ENCODE data around the gene SF3B4.
"Not testable (repeated sequence)": the region's sequence is repeated elsewhere in the genome, so short reads cannot be mapped to it uniquely, and the experiment has no call there.

The SF3B4 gene, protein sequence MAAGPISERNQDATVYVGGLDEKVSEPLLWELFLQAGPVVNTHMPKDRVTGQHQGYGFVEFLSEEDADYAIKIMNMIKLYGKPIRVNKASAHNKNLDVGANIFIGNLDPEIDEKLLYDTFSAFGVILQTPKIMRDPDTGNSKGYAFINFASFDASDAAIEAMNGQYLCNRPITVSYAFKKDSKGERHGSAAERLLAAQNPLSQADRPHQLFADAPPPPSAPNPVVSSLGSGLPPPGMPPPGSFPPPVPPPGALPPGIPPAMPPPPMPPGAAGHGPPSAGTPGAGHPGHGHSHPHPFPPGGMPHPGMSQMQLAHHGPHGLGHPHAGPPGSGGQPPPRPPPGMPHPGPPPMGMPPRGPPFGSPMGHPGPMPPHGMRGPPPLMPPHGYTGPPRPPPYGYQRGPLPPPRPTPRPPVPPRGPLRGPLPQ

DNA sequence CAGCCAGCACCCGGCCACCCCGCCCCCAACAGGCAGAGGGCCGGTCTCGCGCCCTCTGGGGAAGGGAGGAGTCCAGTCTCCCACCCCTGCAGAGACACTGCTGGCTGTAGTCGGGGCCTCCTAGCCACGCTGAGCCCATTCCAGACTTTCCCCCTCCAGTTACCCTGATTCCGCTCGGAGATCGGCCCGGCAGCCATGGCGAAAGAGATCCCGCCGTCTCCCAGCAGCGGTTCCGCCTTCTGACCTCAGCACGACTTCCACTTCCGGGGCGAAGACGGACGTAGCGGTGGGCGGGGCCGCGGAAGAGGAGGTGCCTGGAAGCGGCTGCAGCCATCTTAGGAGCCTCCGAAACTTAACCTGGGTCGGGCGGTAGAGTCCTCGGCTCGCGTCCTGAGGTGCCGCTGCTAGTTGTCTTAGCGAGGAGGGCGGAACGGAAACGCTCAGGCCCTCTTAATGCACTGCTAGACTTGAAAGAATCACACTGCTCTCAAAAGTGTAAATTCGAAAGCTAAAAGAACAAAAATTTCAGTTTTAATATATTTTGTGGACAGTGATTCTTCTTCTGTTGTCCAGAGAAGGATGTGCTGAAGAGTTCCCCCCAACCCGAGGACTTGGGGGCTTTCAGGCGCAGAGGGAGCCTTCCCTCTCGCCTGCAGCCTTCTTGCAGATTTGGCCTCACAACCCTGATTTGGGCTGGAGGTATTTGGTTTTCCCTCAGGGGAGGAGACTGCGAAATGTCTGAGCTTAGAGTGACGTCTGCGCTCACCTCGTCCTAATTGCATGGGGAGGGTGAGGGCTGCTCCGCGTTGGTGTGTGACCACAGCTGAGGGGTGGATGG is at the start of gene SF3B4:
TSS of gene SF3B4 (minus strand) at position 241 of the 838 bp plus-strand sequence. CDS start at position 197, 44 bp downstream.
- FAIRE-seq: peak; percentile 91
- peak; percentile 81 for DNase-seq (ENCODE audit: extremely low spot score, insufficient read length, low read depth)

DNA sequence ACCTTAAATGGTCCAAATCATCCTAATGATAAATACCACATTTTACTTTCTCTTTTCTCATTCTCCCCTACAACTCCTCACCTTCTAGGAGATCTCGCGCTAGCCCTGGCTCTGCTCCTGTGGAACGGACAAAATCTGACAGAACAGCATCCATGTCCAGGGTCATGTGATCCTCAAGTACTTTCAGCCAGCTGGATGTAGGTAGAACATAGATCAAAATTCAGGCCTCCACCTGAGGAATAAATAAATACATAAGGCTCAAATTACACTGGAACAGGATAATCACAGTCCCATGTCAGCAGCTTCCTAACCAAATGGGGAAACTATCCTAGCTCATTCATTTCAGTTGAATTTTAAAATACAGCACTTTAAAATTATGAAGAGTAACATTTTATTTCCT is 49.7 kb upstream of the SF3B4 start:
- no peak for DNase-seq (ENCODE audit: extremely low spot score, insufficient read length, low read depth)

DNA sequence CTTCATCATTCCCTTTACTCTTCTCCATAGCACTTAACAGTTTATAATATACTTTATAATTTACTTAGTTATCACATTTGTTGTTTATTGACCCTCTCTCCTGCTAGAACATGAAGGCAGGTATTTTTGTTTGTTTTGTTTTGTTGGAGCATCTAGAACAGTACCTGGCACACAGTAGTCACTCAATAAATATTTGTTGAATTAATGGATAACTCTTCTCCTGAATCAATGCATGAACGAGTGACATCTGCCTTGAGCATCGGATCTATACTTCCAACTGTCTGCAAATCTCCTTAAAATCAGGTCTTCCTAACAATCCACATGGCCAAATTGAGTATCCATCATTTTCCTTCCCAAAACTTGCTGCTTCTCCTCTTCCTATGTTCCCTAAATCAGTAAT is 44.9 kb upstream of the SF3B4 start:
- FAIRE-seq (no peak), DNase-seq (ENCODE audit: extremely low spot score, insufficient read length, low read depth) (no peak)

More for the DNA sequence above, 49.7 kb upstream of the SF3B4 start:
- no peak for FAIRE-seq

DNA sequence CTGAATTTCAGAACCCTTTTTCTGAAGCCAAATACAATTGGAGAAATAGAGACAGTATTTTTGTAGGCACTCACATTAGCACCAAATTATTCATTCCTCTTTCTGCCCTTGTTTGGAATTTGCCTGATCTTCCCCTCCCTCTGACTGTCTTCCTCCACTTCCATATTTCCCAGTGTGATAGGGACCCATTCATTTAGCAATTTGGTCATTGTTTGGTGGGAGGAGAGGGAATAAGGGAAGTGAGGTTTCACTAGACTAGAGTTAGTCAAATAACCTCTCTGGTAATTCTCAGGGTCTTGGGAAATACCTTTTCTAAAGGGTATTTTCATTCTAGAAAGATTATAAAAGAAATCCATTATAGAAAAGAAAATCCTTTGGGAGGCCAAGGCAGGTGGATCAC is 40.0 kb upstream of the SF3B4 start:
- FAIRE-seq: no peak
- no peak for DNase-seq (ENCODE audit: extremely low spot score, insufficient read length, low read depth)

DNA sequence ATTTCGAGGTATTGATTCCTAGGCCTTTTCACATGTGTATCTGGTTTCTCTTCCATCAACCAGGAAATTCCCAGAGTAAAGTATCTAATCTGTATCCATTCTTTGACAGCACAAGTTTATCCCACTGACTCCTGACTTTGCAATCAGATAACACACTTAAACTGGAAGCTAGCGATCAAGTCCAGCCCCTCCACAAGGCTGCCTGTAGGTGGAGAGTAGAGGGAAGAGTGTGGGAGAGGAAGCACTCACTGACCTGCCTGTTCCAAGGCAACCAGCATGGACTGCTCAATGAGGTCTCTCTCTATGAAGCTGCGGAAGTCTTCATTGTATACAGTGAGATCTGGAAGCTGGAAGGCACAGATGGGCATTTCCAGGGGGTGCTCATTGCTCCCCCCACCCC is 39.4 kb upstream of the SF3B4 start:
- DNase-seq (ENCODE audit: extremely low spot score, insufficient read length, low read depth) (no peak), FAIRE-seq (no peak)

DNA sequence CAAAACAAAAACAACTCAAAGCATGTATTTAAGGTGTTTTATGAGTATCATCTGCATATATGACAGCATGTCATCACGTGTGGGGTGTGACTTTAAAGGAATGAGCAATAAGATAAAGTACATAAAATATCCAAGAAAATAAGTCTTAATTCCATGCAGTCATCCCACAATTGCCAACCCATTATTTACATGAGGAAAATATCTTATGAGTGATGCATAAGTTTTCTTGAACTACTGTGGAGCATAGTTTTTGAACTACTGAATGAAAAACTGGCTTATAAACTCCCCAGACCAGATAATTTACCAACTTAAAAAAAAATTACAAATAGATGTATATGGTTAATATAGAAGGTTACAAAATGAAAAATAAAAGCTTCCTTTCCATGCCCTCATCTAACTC is 38.8 kb upstream of the SF3B4 start:
- DNase-seq (ENCODE audit: extremely low spot score, insufficient read length, low read depth) (no peak), FAIRE-seq (no peak)

DNA sequence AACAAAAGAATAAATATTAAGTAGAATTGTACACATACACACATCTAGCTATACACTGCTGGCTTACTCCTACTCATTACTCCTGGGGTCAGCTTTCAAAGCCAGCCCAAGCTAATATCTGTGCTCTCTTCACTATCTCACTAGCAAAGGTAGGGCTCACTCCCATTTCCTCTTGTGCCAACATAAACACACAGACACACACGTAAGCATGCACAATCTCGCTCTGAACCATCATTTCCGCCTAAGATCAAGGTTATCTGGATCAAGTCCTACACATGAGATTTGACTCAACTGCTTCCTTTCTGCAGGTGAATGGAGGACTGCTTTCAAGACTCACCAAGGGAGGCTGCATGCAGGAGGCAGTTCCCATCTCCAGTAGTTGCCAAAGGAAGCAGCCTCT is 37.8 kb upstream of the SF3B4 start:
- FAIRE-seq (no peak), DNase-seq (ENCODE audit: extremely low spot score, insufficient read length, low read depth) (no peak)

DNA sequence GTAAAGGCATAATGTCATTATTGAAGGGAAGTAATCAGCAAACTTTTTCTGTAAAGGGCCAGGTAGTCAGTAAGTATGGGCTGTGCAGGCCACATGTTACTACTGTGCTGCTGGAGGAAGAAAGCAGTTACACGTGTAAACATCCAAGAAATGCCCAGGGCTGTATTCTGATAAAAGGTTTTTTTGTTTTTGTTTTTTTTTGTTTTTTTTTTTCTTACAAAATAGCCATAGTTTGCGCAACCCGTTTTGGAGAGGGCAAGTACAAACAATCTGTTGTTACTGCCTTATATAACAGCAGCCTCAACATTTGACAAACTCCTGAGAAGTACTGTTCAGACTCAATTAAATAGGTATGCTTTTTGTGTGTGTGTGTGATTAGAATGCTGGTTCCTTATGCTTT is 35.8 kb upstream of the SF3B4 start:
- no peak for DNase-seq (ENCODE audit: extremely low spot score, insufficient read length, low read depth)
- no peak for FAIRE-seq

DNA sequence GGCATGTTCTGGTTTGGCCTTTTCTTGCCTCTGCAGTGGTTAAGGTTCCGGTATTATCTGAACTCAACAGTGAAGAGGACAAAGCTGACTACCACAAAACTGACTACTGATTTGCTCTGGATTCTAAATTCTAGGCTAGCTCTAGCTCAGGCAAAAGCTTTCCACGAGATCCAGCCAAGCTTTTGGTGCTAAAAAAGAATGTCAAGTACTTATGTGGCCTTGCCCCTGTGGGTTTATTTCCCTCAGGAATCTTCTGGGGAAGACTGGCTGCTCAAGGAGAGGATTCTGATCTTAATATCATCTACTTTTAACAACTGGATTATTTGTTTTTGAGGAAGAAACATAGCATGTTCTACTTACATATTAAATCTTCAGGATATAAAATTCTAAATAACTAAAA is 35.1 kb upstream of the SF3B4 start:
- FAIRE-seq (no peak), DNase-seq (ENCODE audit: extremely low spot score, insufficient read length, low read depth) (no peak)

DNA sequence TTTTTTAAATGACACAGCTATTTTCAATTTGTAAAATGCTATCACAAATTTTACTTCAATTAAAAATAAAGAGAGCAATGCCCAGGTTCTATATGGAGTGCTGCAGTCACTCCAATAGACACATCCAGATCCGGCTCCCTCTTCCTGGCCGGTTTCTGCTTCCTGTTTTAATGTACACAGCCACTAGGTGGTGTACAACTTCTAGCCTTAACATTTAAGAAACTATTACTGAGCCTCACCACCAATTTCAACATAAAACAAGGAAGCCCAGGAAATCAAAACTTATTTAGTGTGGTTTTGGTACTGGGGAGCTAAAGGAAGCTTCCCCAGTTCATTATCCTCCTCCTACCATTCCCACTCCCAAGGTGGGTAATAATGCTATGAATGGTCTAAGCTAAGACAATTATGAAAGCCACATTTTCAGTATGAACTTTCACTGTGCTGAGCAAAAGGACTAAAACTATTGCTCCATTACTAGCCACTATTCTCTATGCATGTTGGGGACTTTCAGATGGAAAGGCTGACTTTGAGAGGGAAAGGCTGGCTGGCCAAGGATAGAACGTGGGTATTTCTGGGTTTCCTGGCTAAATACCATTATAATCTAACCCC is 34.5 kb upstream of the SF3B4 start:
- FAIRE-seq: peak; percentile 79
- no peak for DNase-seq (ENCODE audit: extremely low spot score, insufficient read length, low read depth)

DNA sequence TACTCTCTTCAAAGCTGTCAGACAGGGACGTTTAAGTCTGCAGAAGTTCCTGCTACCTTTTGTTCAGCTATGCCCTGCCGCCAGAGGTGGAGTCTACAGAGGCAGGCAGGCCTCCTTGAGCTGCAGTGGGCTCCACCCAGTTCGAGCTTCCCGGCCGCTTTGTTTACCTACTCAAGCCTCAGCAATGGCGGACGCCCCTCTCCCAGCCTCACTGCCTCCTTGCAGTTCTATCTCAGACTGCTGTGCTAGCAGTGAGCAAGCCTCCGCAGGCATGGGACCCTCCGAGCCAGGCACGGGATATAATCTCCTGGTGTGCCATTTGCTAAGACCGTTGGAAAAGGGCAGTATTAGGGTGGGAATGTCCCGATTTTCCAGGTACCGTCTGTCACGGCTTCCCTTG is 29.9 kb upstream of the SF3B4 start:
- DNase-seq (ENCODE audit: extremely low spot score, insufficient read length, low read depth); FAIRE-seq: not testable (repeated sequence)

DNA sequence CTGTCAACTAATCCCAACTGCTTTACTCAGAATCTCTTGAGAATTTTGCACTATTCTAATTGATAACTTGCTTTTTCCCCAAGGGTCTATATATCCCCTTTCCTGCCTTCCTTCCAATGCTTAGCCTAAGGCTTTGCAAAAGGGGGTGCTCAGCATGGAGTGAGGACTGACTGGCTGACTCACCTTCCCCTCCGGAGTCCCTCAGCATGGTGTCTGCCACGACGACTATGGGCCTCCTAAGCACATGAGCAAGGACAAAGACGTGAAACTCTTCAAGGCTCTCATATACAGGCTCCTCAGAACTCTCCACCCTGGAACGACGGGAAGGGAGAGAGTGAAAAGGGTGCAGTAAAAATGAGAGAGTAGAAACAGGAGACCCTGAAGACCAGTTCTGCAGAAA is 22.3 kb upstream of the SF3B4 start:
- FAIRE-seq: no peak

DNA sequence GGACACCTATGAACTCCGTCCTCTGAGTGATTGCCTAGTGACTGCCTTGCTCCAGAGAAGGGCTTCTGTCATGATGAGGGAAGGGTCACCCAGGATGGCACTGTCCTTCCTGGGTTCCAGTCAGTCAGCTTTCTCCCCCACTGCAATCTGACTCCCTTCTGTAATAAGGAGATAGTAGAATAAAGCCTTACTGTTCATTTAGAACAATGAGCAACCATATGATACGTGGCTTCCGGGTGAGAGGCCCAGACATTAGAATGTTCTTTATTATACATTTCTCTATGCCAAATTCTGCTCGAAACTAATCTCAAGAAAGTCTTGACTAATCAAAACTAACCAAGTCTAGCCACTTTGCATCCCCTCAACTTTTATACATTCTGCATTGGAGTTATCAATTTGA is 17.6 kb upstream of the SF3B4 start:
- FAIRE-seq (no peak), DNase-seq (ENCODE audit: extremely low spot score, insufficient read length, low read depth) (no peak)

More for the DNA sequence above, 22.3 kb upstream of the SF3B4 start:
- DNase-seq (ENCODE audit: extremely low spot score, insufficient read length, low read depth): no peak

DNA sequence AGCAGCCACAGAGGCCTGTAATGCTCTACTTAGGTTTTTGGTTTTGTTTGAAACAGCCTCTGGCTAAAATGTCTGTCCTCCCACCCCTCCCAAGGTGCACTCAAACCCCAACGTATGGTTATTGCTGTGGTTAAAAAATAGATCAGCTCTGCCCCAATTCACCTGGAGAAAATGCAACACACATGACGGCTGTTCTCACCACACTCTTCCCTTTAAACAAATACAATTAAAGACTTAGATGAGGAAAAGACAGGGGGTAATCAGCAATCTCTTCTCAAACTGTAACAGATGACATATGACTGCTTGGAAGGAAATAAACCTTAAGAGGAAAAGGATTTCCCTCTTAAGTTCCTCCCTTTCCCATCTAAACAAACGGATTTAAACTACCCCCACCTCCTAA is 15.3 kb upstream of the SF3B4 start:
- DNase-seq (ENCODE audit: extremely low spot score, insufficient read length, low read depth): no peak
- no peak for FAIRE-seq

DNA sequence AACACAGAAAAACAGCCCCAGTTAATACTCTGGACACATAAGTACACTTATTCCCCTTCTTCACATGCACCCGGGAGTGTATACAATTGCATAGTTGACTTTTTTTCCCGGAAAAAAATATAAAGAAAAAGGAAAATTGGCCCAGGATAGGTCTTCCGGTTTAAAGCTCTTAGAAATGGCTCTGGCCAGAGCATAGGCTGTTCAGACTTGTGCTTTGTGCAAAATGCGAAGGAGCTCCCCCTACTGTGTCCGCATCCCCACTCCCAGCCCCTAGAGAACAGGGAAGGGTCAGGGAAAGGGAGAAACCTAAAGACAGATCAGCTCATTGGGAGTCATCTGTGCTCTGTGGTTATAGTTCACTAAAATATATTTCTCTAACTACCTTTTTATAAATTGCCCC is 14.6 kb upstream of the SF3B4 start:
- no peak for FAIRE-seq

DNA sequence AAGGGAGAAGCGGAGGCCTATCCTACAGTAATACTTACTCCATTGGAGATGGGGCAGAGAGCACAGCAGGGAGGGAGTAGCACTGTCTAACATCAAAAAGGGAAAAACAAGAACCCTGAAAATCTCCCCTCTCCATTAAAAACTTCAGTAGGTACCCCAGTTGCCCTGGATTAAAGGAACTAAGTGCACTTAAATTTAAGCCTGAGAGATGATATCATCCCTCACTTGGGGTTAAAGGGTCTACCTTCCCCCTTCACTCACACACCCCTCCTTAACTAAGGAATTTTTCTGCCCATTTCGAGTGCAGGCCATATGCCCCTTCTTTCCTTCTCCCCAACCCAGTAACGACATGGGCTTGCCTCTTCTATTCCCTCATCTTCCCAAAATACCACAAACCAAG is 12.8 kb upstream of the SF3B4 start:
- DNase-seq (ENCODE audit: extremely low spot score, insufficient read length, low read depth) (no peak), FAIRE-seq (no peak)

More for the DNA sequence above, 14.6 kb upstream of the SF3B4 start:
- DNase-seq (ENCODE audit: extremely low spot score, insufficient read length, low read depth): no peak

DNA sequence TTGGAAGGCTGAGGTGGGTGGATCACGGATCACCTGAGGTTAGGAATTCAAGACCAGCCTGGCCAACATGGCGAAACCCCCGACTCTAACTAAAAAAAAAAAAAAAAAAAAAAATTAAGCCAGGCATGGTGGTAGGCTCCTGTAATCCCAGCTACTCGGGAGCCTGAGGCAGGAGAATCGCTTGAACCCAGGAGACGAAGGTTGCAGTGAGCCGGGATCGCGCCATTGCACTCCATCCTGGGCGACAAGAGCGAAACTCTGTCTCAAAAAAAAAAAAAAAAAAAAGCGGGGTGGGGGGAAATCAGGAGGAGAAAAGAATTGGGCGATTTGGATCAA is 11.0 kb upstream of the SF3B4 start:
- DNase-seq (ENCODE audit: extremely low spot score, insufficient read length, low read depth); FAIRE-seq: not testable (repeated sequence)

DNA sequence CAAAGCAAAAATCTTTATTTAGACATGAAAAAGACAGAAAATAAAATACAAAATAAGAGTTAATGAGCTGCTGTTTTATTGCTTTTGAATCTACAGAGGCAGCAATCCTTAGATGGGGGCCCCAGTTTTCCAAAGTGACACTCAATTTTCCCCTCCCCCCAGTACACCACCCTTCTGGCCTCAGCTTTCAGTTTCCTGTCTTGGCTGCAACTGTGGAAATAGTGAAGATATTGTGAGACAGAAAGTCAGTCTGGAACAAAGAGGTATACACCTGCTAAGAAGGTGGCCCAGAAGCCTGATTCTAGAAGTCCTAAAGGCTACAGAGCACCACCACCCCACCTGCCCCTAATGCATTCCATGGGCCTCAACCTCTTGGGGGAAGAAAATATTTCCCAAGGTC is 10.2 kb upstream of the SF3B4 start:
- FAIRE-seq (no peak), DNase-seq (ENCODE audit: extremely low spot score, insufficient read length, low read depth) (no peak)

DNA sequence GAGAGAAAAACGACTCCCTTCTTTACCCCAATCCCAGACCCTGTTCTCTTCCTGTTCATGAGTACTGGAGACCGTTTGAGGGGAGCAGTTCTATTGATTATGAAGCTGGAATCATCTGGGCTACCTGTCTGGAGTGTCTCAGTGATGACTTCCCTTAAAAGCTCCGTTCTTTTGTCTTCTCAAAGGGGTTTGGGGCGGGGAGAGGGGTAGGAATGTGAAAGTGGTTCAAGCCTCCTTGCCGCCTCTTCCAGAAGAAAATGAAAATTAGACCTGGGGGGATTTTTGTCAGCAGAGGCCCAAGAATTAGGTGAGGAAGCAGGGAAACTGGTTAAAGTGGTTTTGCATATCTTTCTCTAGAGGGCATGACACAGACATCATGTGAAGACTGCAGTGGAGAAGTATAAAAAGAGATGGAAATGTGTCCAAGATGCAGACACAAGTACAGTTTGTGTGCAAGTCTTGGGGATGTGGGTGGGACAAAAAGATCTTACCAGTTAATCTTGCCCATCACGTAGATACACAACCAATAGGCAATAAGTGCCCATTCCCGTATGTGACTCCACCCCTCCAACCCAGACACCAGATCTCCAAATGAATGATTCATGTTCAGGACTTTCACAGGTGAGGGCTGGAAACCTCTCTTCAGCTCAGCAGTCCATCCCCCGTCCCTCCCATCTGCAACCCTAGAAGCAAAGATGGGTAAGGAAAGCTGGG is 9.5 kb upstream of the SF3B4 start:
- DNase-seq (ENCODE audit: extremely low spot score, insufficient read length, low read depth) (no peak), FAIRE-seq (no peak)

All from GM18507 (cell line).